Stimulated activated naive CD8-positive, alpha-beta T cell treated with anti-CD3 and anti-CD28 coated beads, Interleukin-15, amount 100 ng/mL, for 72 hours (primary cell): ENCODE results near the gene SKIL.
"Not testable (repeated sequence)": the region's sequence is repeated elsewhere in the genome, so short reads cannot be mapped to it uniquely, and the experiment has no call there.

Experiments used
- ATAC-seq: fragments of 150-1000 bp; cut with Tn5 transposase; 2 replicates; pipeline ENCODE4 v1.10.0; 2021; ENCODE audit warnings: mild to moderate bottlenecking, moderate library complexity
- DNase-seq, 2 donors: peaks; one replicate each; pipeline ENCODE4 v3.0.0; 2021 to 2022
- H3K27ac Mint-ChIP-seq, 2 donors: one replicate each; pipeline ENCODE4 v1.8.0; 2022; ENCODE audit warnings: mild to moderate bottlenecking in 2 of 2, mixed read lengths in 2 of 2, moderate library complexity in 2 of 2
- H3K27me3 Mint-ChIP-seq: one replicate; pipeline ENCODE4 v1.8.0; 2022; ENCODE audit warnings: mixed read lengths
- H3K4me1 Mint-ChIP-seq: one replicate; pipeline ENCODE4 v1.8.0; 2022; ENCODE audit warnings: mild to moderate bottlenecking, mixed read lengths
- H3K4me3 Mint-ChIP-seq, 2 donors: one replicate each; pipeline ENCODE4 v1.8.0; 2022; ENCODE audit warnings: mild to moderate bottlenecking in 2 of 2, mixed read lengths in 2 of 2, moderate library complexity in 1 of 2
- H3K9me3 Mint-ChIP-seq, 2 donors: one replicate each; pipeline ENCODE4 v1.8.0; 2022; ENCODE audit warnings: mixed read lengths in 2 of 2

SKIL gene, protein sequence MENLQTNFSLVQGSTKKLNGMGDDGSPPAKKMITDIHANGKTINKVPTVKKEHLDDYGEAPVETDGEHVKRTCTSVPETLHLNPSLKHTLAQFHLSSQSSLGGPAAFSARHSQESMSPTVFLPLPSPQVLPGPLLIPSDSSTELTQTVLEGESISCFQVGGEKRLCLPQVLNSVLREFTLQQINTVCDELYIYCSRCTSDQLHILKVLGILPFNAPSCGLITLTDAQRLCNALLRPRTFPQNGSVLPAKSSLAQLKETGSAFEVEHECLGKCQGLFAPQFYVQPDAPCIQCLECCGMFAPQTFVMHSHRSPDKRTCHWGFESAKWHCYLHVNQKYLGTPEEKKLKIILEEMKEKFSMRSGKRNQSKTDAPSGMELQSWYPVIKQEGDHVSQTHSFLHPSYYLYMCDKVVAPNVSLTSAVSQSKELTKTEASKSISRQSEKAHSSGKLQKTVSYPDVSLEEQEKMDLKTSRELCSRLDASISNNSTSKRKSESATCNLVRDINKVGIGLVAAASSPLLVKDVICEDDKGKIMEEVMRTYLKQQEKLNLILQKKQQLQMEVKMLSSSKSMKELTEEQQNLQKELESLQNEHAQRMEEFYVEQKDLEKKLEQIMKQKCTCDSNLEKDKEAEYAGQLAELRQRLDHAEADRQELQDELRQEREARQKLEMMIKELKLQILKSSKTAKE

DNA sequence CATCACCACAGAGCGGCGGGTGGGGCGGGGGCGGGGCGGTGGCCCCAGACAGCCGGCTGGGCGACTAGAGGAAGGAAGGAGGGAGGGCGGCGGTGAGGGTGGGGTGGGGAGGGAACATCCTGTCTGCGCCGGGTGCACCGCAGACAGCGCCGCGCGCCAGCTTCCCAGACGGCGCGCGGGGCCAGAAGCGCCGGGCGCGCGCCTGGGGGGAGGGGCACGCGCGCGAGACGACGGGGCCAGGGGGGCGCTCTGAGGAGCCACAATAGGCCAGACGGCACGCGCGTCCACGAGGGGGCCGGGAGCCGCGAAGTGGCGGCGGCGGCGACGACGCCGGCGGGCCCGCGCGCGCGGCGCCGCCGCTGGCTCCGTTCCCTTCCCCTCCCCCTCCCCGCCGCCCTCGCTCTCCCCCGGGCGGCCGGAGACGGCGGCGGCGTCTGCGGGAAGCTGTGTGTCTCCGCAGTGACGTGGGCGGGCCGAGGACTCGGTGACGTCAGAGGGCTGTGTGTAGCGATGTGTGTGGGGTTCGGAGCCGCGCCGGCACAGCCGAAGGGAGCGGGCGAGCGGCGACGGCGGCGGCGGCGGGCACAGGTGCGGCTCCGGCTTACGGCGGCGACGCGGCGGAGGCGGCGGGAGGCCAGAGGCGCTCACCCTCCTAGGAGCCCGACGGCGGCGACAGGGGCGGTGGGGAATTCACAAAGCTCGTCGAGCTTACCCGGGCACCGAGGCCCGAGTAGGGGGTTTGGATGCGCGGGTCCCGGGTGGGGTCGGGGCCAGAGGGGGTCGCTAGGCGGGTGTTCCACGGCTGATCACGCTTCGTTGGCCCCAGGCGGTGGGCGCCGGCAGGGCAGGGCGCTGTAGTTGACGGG, at the start of gene SKIL:
Gene SKIL (plus strand): TSS at position 540 of the 866 bp plus-strand sequence. CDS start 2,617 bp downstream, outside the sequence.
- peak; percentile 94 to 95 for DNase-seq
- no peaks in the 10 kb centered on the region for H3K9me3 Mint-ChIP-seq
- peaks cover 54% of the 10 kb centered on the region for H3K4me1 Mint-ChIP-seq
- H3K27me3 Mint-ChIP-seq: peaks cover 7% of the 10 kb centered on the region
- peak; percentile 82 for ATAC-seq
- peak within 1 kb of the TSS; percentile 89 for H3K4me3 Mint-ChIP-seq
- H3K27ac Mint-ChIP-seq: peak within 1 kb of the TSS; percentile 97 to 99

- H3K4me1 Mint-ChIP-seq: no peaks in the 10 kb centered on the region
- no peaks in the 10 kb centered on the region for H3K27me3 Mint-ChIP-seq
- no peak for ATAC-seq
These were observed 48.5 kb upstream of the SKIL start for GRCh38 chr3:170309046-170309445.

GRCh38 chr3:170317954-170318353, 39.6 kb upstream of the SKIL start:
- H3K4me1 Mint-ChIP-seq: no peaks in the 10 kb centered on the region

More at GRCh38 chr3:170309046-170309445, 48.5 kb upstream of the SKIL start:
- DNase-seq: no peak
- H3K4me3 Mint-ChIP-seq: no peak overlapping the region
- H3K27ac Mint-ChIP-seq: no peak overlapping the region
- H3K9me3 Mint-ChIP-seq: no peaks in the 10 kb centered on the region

GRCh38 chr3:170320461-170321121, 36.9 kb upstream of the SKIL start:
- Mint-ChIP-seq H3K4me1 (no peaks in the 10 kb centered on the region), H3K27ac (no peak overlapping the region), H3K9me3 (no peaks in the 10 kb centered on the region), H3K27me3 (no peaks in the 10 kb centered on the region), H3K4me3 (no peak overlapping the region)
- no peak for DNase-seq
- no peak for ATAC-seq

More at GRCh38 chr3:170317954-170318353, 39.6 kb upstream of the SKIL start:
- ATAC-seq (no peak), DNase-seq (no peak)
- no peak overlapping the region for H3K4me3 Mint-ChIP-seq
- no peak overlapping the region for H3K27ac Mint-ChIP-seq
- H3K9me3 Mint-ChIP-seq: no peaks in the 10 kb centered on the region
- H3K27me3 Mint-ChIP-seq: no peaks in the 10 kb centered on the region

GRCh38 chr3:170321321-170322034, 36.0 kb upstream of the SKIL start:
- no peak for DNase-seq
- no peaks in the 10 kb centered on the region for H3K4me1 Mint-ChIP-seq
- H3K9me3 Mint-ChIP-seq: no peaks in the 10 kb centered on the region
- no peaks in the 10 kb centered on the region for H3K27me3 Mint-ChIP-seq
- no peak overlapping the region for H3K27ac Mint-ChIP-seq
- H3K4me3 Mint-ChIP-seq: no peak overlapping the region
- ATAC-seq: no peak

DNA sequence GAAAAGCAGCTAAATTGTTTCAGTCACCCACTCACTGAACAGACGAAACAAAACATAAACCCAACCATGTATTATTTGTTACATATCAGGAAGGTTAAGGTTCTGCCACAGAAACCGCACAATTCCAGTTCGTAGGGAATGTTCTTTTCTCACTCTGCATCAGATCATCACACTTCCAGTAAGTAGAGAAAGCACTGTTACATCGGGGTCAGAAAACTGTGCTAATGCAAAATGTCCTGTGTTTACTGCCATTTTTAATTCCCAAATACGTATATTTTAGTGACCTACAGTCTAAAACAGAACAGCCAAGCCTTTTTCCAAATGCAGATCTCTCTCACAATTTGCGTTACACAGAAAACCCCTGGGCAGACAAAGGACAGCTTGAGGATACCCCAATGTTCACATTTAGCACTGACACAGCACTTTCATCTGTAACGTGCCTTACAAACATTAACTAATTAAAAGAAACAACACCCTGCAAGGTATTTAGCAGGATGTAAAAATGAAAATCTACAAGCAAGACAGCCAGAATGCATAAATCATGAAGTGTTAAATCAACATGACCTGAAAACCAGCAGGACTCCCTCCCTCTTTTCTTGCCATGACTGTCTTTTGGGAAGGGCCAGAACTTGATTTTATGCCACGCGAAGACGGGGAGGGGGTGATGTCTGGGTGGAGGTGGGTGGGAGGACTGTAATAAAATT, 34.8 kb upstream of the SKIL start:
- Mint-ChIP-seq H3K27me3 (no peaks in the 10 kb centered on the region), H3K4me3 (no peak overlapping the region), H3K9me3 (no peaks in the 10 kb centered on the region), H3K4me1 (no peaks in the 10 kb centered on the region), H3K27ac (no peak overlapping the region)
- no peak for ATAC-seq
- no peak for DNase-seq

- Mint-ChIP-seq H3K4me3 (no peak overlapping the region), H3K27me3 (no peaks in the 10 kb centered on the region), H3K9me3 (peaks cover 0 to 4% of the 10 kb centered on the region in 2 donors), H3K27ac (no peak overlapping the region), H3K4me1 (no peaks in the 10 kb centered on the region)
- DNase-seq (no peak), ATAC-seq (no peak)
These were observed 34.2 kb upstream of the SKIL start for GRCh38 chr3:170323331-170323730.

GRCh38 chr3:170324962-170325361, 32.6 kb upstream of the SKIL start:
- ATAC-seq: no peak
- no peak for DNase-seq
- H3K9me3 Mint-ChIP-seq: peaks cover 0 to 8% of the 10 kb centered on the region in 2 donors
- H3K4me3 Mint-ChIP-seq: no peak overlapping the region
- no peaks in the 10 kb centered on the region for H3K4me1 Mint-ChIP-seq
- no peaks in the 10 kb centered on the region for H3K27me3 Mint-ChIP-seq
- no peak overlapping the region for H3K27ac Mint-ChIP-seq

- no peak for DNase-seq
- H3K4me3 Mint-ChIP-seq: no peak overlapping the region
- H3K4me1 Mint-ChIP-seq: no peaks in the 10 kb centered on the region
- H3K9me3 Mint-ChIP-seq: peaks cover 0 to 8% of the 10 kb centered on the region in 2 donors
- H3K27me3 Mint-ChIP-seq: no peaks in the 10 kb centered on the region
- no peak overlapping the region for H3K27ac Mint-ChIP-seq
- ATAC-seq: peak; percentile 85
These were observed 30.3 kb upstream of the SKIL start for GRCh38 chr3:170327040-170327808.

DNA sequence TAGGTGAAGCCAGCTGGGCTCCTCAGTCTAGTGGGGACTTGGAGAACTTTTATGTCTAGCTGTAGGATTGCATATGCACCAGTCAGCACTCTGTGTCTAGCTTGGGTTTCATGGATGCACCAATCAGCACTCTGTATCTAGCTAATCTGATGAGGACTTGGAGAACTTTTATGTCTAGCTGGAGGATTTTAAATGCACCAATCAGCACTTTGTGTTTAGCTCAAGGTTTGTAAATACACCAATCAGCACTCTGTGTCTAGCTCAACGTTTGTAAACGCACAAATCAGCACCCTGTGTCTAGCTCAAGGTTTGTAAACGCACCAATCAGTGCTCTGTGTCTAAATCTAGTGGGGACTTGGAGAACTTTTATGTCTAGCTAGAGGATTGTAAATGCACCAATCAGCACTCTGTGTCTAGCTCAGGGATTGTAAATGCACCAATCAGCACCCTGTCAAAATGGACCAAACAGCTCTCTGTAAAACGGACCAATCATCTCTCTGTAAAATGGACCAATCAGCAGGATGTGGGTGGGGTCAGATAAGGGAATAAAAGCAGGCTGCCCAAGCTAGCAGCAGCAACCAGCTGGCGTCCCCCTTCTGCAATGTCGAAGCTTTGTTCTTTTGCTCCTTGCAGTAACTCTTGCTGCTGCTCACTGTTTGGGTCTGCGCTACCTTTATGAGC, 29.5 kb upstream of the SKIL start:
- H3K4me3 Mint-ChIP-seq, H3K4me1 Mint-ChIP-seq, DNase-seq, H3K27ac Mint-ChIP-seq, H3K27me3 Mint-ChIP-seq, H3K9me3 Mint-ChIP-seq, ATAC-seq: not testable (repeated sequence)

GRCh38 chr3:170330366-170330765, 27.1 kb upstream of the SKIL start:
- Mint-ChIP-seq H3K27ac (no peak overlapping the region), H3K27me3 (no peaks in the 10 kb centered on the region), H3K9me3 (peaks cover 0 to 8% of the 10 kb centered on the region in 2 donors), H3K4me3 (no peak overlapping the region), H3K4me1 (no peaks in the 10 kb centered on the region)
- ATAC-seq (no peak), DNase-seq (no peak)

GRCh38 chr3:170331143-170331542, 26.4 kb upstream of the SKIL start:
- no peak for ATAC-seq
- Mint-ChIP-seq H3K4me3 (no peak overlapping the region), H3K27me3 (no peaks in the 10 kb centered on the region), H3K27ac (no peak overlapping the region), H3K4me1 (no peaks in the 10 kb centered on the region), H3K9me3 (peaks cover 0 to 8% of the 10 kb centered on the region in 2 donors)
- no peak for DNase-seq

- no peak overlapping the region for H3K4me3 Mint-ChIP-seq
- ATAC-seq (no peak), DNase-seq (no peak)
- peak overlapping the region in 1 of 2 donors; percentile 33 for H3K27ac Mint-ChIP-seq
- no peaks in the 10 kb centered on the region for H3K4me1 Mint-ChIP-seq
- peaks cover 6% of the 10 kb centered on the region in 2 donors for H3K9me3 Mint-ChIP-seq
- H3K27me3 Mint-ChIP-seq: no peaks in the 10 kb centered on the region
These were observed 20.1 kb upstream of the SKIL start for GRCh38 chr3:170337420-170337819.
